H1 (cell line): ENCODE data around the gene USP17L15.
"Not testable (repeated sequence)": the region's sequence is repeated elsewhere in the genome, so short reads cannot be mapped to it uniquely, and the experiment has no call there.

Experiments
- BRCA1 ChIP-seq: IDR thresholded peaks from 2 replicates; pipeline ENCODE4 v1.6.1; 2012; ENCODE audit warnings: low read depth, low read length, improper control_type of control experiment
- EP300 ChIP-seq, 2 experiments: IDR thresholded peaks; 1 replicate in 1 of 2; 2 replicates in 1 of 2; pipeline ENCODE4 v1.6.1; 2011 to 2012; ENCODE audit warnings: low read depth in 2 of 2, low read length in 2 of 2, mild to moderate bottlenecking in 2 of 2, borderline replicate concordance in 1 of 2, inconsistent platforms in 1 of 2, moderate library complexity in 1 of 2
- NRF1 ChIP-seq: IDR thresholded peaks from 2 replicates; pipeline ENCODE4 v1.6.1; 2011; ENCODE audit warnings: mild to moderate bottlenecking, low read depth, low read length, improper control_type of control experiment
- POLR2AphosphoS5 ChIP-seq: IDR thresholded peaks from 2 replicates; pipeline ENCODE4 v1.6.1; 2011; ENCODE audit warnings: low read depth, low read length
- TF ChIP-seq, protein P1 (sequence below), 3 experiments: IDR thresholded peaks; 1 replicate in 2 of 3; 2 replicates in 1 of 3; pipeline versions ENCODE4 v1.5.1 to v1.6.1; 2011; ENCODE audit warnings: low read length in 3 of 3, mild to moderate bottlenecking in 3 of 3, inconsistent platforms in 2 of 3, low read depth in 1 of 3, moderate library complexity in 1 of 3; ENCODE audit not compliant: insufficient read depth in 1 of 3; ENCODE audit errors: control extremely low read depth in 1 of 3

DNA sequence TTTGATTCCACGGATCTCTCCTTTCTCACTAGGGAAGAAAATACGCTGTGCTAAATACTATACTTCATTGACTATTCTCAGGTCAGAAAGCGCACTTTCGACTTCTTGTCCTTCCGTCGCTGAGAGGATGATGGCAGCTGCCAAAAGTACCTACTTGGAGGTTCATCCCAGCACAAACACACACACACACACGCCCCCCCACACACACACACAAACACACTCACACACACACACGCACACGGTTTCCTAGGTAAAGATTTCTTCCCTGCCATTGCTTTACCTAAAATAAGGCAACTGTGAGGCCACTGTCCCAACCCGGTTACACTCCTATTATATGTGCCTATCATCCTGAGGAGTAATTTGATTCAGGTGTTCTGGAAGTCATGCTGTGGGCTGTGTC, 37.5 kb downstream of the USP17L15 start:
- TF ChIP-seq EP300 (IDR thresholded peaks at IDR 0.05; ENCODE audit: borderline replicate concordance in 1 of 2, low read depth in 2 of 2, low read length in 2 of 2); BRCA1; POLR2AphosphoS5; NRF1: not testable (repeated sequence)
- TF ChIP-seq, protein P1, sequence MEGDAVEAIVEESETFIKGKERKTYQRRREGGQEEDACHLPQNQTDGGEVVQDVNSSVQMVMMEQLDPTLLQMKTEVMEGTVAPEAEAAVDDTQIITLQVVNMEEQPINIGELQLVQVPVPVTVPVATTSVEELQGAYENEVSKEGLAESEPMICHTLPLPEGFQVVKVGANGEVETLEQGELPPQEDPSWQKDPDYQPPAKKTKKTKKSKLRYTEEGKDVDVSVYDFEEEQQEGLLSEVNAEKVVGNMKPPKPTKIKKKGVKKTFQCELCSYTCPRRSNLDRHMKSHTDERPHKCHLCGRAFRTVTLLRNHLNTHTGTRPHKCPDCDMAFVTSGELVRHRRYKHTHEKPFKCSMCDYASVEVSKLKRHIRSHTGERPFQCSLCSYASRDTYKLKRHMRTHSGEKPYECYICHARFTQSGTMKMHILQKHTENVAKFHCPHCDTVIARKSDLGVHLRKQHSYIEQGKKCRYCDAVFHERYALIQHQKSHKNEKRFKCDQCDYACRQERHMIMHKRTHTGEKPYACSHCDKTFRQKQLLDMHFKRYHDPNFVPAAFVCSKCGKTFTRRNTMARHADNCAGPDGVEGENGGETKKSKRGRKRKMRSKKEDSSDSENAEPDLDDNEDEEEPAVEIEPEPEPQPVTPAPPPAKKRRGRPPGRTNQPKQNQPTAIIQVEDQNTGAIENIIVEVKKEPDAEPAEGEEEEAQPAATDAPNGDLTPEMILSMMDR (IDR thresholded peaks at IDR 0.05; ENCODE audit: control extremely low read depth in 1 of 3, insufficient read depth in 1 of 3, low read depth in 1 of 3, low read length in 3 of 3): not testable (repeated sequence)
